Measurements from ENCODE around the gene NUDT22. TPM values are rescaled to one million over a fixed set of nuclear protein-coding genes. Genes with fewer than 3 reads are reported as not detected.

NUDT22 gene
- polyA plus RNA-seq, 1 donor (not counting 4 experiments of a cell fraction or from before 2014, with no cell fraction given): 31.1 TPM

- H3K27ac ChIP-seq (ENCODE audit: control insufficient read depth, insufficient read depth, low read length): peak within 1 kb of the TSS; percentile 61
- FAIRE-seq: no peak
Observed at GRCh38 chr11:64251016-64251752, 25.1 kb downstream of the NUDT22 start, which contains the start of gene PLCB3. Gene PLCB3 (plus strand): TSS chr11:64251530. CDS start chr11:64251650, 120 bp downstream.

GRCh38 chr11:64251753-64252002 is 25.6 kb downstream of the NUDT22 start:
- H3K4me2 ChIP-seq (ENCODE audit: control insufficient read depth, extremely low read depth, insufficient read depth, low read depth, low read length): peak overlapping the region; percentile 87
- DNase-seq (ENCODE audit: low read depth, low spot score): no peak

More at GRCh38 chr11:64251016-64251752, 25.1 kb downstream of the NUDT22 start, which contains the start of gene PLCB3:
- peak within 1 kb of the TSS; percentile 90 for H3K9ac ChIP-seq (ENCODE audit: control insufficient read depth, extremely low read depth, insufficient read depth, low read length)
- peaks cover 8% of the 10 kb centered on the region for H4K20me1 ChIP-seq (ENCODE audit: control insufficient read depth, extremely low read depth, insufficient read depth, low read length)
- peak within 1 kb of the TSS; percentile 87 for H3K4me2 ChIP-seq (ENCODE audit: control insufficient read depth, extremely low read depth, insufficient read depth, low read depth, low read length)
- H2AFZ ChIP-seq (ENCODE audit: control insufficient read depth, low read length): peak within 1 kb of the TSS; percentile 71
- H3K9me3 ChIP-seq (ENCODE audit: control insufficient read depth, low read depth, low read length): no peaks in the 10 kb centered on the region
- peaks cover 36% of the 10 kb centered on the region for H3K79me2 ChIP-seq (ENCODE audit: control insufficient read depth, insufficient read depth, low read length)
- H3K36me3 ChIP-seq (ENCODE audit: control insufficient read depth in 2 of 2, extremely low read depth in 1 of 2, insufficient read depth in 2 of 2, low read length in 2 of 2): peaks cover 14 to 24% of the 10 kb centered on the region in 2 experiments
- no peak for DNase-seq (ENCODE audit: low read depth, low spot score)
- H3K4me1 ChIP-seq (ENCODE audit: control insufficient read depth, extremely low read depth, insufficient read depth, low read length): peaks cover 22% of the 10 kb centered on the region
- TF ChIP-seq, protein P1, sequence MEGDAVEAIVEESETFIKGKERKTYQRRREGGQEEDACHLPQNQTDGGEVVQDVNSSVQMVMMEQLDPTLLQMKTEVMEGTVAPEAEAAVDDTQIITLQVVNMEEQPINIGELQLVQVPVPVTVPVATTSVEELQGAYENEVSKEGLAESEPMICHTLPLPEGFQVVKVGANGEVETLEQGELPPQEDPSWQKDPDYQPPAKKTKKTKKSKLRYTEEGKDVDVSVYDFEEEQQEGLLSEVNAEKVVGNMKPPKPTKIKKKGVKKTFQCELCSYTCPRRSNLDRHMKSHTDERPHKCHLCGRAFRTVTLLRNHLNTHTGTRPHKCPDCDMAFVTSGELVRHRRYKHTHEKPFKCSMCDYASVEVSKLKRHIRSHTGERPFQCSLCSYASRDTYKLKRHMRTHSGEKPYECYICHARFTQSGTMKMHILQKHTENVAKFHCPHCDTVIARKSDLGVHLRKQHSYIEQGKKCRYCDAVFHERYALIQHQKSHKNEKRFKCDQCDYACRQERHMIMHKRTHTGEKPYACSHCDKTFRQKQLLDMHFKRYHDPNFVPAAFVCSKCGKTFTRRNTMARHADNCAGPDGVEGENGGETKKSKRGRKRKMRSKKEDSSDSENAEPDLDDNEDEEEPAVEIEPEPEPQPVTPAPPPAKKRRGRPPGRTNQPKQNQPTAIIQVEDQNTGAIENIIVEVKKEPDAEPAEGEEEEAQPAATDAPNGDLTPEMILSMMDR (optimal IDR thresholded peaks at IDR 0.05 in 1 of 3, IDR thresholded peaks at IDR 0.05 in 1 of 3, conservative IDR thresholded peaks at IDR 0.05 in 1 of 3; ENCODE audit: extremely low read depth in 1 of 3, insufficient read depth in 2 of 3, low read length in 3 of 3): peak in 2 of 3 experiments; percentile 42 to 62
- TF ChIP-seq EZH2 (IDR thresholded peaks at IDR 0.05; ENCODE audit: low read length): no peak
- H3K27me3 ChIP-seq (ENCODE audit: control insufficient read depth, extremely low read depth, insufficient read depth, low read length): no peaks in the 10 kb centered on the region
- dilution Hi-C loops (cut with MboI; ENCODE audit: extremely low pct_ligation_motif_present, low sequenced_read_pairs): no loop called here
- H3K4me3 ChIP-seq (ENCODE audit: control insufficient read depth in 2 of 3, extremely low read depth in 1 of 3, insufficient read depth in 2 of 3, low read depth in 1 of 3, low read length in 3 of 3): peak within 1 kb of the TSS; percentile 77 to 96 (median 96)
- H3K9me1 ChIP-seq (ENCODE audit: control insufficient read depth, extremely low read depth, insufficient read depth, low read length): no peaks in the 10 kb centered on the region

More at GRCh38 chr11:64251753-64252002, 25.6 kb downstream of the NUDT22 start:
- Histone ChIP-seq H3K4me1 (ENCODE audit: control insufficient read depth, extremely low read depth, insufficient read depth, low read length) (peaks cover 27% of the 10 kb centered on the region), H3K9ac (ENCODE audit: control insufficient read depth, extremely low read depth, insufficient read depth, low read length) (peak overlapping the region; percentile 90), H3K79me2 (ENCODE audit: control insufficient read depth, insufficient read depth, low read length) (peaks cover 37% of the 10 kb centered on the region), H4K20me1 (ENCODE audit: control insufficient read depth, extremely low read depth, insufficient read depth, low read length) (peaks cover 8% of the 10 kb centered on the region), H3K27ac (ENCODE audit: control insufficient read depth, insufficient read depth, low read length) (peak overlapping the region; percentile 61), H2AFZ (ENCODE audit: control insufficient read depth, low read length) (no peak overlapping the region), H3K9me1 (ENCODE audit: control insufficient read depth, extremely low read depth, insufficient read depth, low read length) (no peaks in the 10 kb centered on the region), H3K9me3 (ENCODE audit: control insufficient read depth, low read depth, low read length) (no peaks in the 10 kb centered on the region), H3K36me3 (ENCODE audit: control insufficient read depth in 2 of 2, extremely low read depth in 1 of 2, insufficient read depth in 2 of 2, low read length in 2 of 2) (peaks cover 18 to 28% of the 10 kb centered on the region in 2 experiments), H3K27me3 (ENCODE audit: control insufficient read depth, extremely low read depth, insufficient read depth, low read length) (no peaks in the 10 kb centered on the region), H3K4me3 (ENCODE audit: control insufficient read depth in 2 of 3, extremely low read depth in 1 of 3, insufficient read depth in 2 of 3, low read depth in 1 of 3, low read length in 3 of 3) (peak overlapping the region; percentile 77 to 96 (median 96))
- dilution Hi-C loops (cut with MboI; ENCODE audit: extremely low pct_ligation_motif_present, low sequenced_read_pairs): no loop called here
- FAIRE-seq: no peak
- TF ChIP-seq, protein P1 (optimal IDR thresholded peaks at IDR 0.05 in 1 of 3, IDR thresholded peaks at IDR 0.05 in 1 of 3, conservative IDR thresholded peaks at IDR 0.05 in 1 of 3; ENCODE audit: extremely low read depth in 1 of 3, insufficient read depth in 2 of 3, low read length in 3 of 3): no peak
- TF ChIP-seq EZH2 (IDR thresholded peaks at IDR 0.05; ENCODE audit: low read length): no peak
